C4-2B (cell line): ENCODE measurements around the gene HAX1.

Experiments used
- CTCF ChIP-seq: fragments of 450-650 bp; conservative IDR thresholded peaks from 2 replicates; pipeline ENCODE4 v1.5.1; 2017; ENCODE audit warnings: mild to moderate bottlenecking
- ZFX ChIP-seq: fragments of 450-650 bp; IDR thresholded peaks from 2 replicates; pipeline ENCODE4 v1.6.1; 2017

- TF ChIP-seq CTCF (no peak), ZFX (no peak)
These were observed 29.2 kb downstream of the HAX1 start for GRCh38 chr1:154301582-154301981.
